Middle frontal gyrus (tissue), 1 donor: Measurements from ENCODE around the gene JAZF1.

ENCODE experiments used
- DNase-seq: peaks from one replicate; pipeline ENCODE4 v3.0.0-alpha.2; 2015; ENCODE audit warnings: low spot score; ENCODE audit errors: extremely low spot score

The JAZF1 gene

DNA sequence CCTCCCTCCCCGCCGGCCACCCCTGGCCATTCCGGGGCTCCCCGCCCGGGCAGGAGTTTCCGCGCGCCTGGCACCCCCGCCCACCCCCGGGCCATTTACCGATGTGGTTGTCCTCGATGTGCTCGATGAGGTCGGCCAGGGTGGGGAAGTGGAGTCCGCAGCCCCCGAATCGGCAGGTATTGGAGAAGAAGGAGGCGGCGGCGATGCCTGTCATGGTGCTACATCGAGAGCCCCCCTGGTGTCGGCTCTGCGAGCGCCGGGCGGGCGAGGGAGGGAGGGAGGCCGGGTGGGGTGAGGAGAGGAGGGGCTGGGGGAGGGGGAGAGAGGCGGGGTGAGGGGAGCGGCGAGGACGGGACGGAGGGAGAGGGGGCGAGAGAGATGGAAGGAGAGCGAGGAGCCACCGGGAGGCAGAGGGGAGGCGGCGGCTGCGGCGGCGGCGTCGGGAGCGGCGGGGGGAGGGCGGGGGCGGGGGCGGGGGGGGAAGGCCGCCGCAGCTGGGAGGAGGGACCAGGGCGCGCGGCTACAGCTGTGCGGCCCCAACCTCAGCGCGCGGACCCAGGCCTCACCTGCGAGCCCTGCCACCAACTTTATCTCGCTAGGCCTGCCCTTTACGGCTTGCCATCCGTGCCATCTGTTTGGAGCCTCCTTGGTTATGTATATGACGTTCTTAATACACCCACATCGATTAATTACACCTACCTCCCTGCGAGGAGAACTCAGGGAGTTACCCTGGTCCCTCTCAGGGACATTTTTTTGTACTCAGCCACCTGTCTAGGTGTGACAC, at the start of gene JAZF1:
Gene JAZF1 (minus strand): TSS at position 432 of the 784 bp plus-strand sequence.
- DNase-seq, result no peak

DNA sequence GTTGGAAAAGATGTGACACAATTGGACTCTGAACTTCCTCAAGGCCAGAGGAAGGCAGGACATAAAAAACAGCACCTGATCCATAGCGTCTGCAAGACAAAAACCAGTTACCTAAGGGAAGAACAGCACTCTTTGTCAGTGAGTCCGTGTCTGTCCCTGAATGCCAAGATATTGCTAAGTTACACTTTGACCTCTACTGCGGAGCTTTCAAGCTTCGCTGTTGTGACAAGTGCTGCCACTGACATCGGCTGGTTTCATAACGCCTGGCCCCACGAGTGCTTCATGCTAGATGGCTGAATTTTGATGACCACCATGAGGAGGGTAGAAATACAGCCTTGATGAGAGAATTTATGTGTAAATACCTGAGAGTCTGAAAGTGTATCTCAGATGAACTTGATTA, 49.7 kb upstream of the JAZF1 start:
- DNase-seq, result no peak

DNA sequence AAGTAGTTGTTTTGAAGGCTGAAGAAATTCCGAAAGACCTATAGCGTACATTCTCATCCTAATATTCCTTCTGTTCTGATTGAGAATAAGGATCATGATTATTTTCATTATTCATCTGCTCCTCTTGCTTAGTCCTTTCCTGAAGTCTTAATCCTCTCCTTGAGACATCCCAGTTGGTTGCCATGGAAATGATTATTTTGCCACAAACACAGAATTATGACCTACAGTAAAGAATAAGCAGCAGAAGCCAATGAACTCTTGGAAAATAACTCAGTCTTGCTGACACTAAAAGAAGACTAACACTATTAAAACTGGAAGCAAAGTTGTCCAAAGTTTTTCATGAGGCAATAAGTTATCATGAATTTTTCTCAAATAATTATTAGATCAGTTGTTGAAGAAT, 47.8 kb upstream of the JAZF1 start:
- DNase-seq, result no peak

DNA sequence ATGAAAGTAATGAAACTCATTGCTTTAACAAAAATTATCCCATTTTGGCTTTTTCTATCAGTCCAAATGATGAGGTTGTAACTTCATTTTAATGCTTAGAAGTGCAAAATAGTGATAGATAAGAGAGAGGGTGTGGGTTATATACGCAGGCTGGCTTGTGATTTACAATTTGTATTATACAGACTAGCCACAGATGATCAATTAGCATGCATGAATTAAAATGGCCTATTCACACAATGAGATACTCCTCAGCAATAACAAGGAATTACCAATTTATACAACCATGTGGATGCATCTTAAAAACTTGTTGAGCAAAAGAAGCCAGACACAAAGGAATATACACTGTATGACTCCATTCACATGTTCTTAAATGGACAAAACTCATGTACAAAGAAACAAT, 45.4 kb upstream of the JAZF1 start:
- DNase-seq, result no peak

DNA sequence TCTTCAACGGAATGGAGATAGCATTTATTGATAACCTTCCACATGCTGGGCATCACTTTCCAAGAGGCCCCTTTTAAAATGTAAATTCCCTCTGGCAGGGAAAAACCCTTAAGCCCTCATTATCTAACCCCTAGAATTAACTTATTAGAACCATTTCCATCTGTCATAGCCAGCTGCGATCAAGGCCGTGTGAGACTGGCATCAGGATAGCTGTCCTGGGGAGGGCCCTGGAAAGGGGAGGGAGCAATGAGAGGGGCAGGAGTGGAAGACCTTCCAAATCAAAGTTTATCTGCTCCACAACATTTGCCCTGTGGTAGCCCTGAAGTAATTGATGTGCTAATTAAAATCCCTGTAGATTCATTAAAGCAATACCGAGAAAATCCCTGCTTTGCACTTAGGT, 45.0 kb upstream of the JAZF1 start:
- no peak for DNase-seq

DNA sequence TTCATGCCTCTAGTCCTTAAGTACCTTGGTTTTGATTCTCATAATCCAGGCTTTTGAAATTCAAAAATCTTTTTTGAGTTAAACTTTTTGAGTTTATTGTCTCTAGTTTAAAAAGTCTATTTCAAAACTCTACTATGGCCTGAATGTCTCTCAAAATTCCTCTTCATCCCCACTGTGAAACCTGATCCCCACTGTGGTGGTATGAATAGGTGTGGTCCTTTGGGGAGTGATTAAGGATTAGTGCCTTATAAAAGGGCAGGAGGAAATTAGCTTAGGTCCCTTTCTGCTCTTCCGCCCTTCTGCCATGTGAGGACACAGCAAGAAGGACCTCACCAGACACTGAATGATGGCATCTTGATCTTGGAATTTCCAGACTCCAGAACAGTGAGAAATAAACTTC, 44.1 kb upstream of the JAZF1 start:
- DNase-seq, result no peak

DNA sequence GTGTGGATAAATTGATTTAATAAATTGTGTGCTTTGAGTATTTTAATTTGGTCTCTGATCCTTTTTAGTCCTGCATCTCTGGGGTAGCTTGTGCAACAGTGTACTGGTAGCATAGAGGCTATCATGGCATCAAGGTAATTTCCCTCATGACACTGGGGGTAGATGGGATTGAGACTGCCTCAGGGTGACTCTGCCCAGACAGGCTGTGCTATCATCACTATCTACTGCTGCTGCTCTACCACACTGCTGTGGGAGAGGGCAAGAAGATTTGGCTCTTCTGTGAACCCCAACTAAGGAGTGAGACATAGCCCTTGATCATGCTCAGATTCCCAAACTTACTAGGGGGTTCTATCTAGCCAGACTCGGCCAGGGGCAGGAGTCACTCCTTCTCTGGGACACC, 43.6 kb upstream of the JAZF1 start:
- no peak for DNase-seq

DNA sequence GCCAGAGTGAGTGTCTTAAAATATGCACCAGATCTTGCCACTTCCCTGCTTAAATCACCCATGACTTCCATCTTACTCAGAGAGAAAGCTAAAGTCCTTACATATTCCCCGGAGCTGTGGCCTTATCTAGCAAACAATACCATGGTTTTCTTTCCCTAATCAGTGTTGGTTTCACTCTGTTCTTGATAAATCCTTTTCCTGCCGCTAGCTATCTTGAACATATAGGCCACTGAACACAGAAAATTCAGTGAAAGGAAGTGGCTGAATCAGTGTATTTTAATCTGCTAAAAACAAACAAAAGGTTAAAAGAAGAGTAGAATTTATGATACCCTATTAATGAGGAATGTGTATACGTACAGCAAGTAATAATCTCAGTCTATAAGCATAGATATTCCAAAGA, 42.0 kb upstream of the JAZF1 start:
- no peak for DNase-seq

DNA sequence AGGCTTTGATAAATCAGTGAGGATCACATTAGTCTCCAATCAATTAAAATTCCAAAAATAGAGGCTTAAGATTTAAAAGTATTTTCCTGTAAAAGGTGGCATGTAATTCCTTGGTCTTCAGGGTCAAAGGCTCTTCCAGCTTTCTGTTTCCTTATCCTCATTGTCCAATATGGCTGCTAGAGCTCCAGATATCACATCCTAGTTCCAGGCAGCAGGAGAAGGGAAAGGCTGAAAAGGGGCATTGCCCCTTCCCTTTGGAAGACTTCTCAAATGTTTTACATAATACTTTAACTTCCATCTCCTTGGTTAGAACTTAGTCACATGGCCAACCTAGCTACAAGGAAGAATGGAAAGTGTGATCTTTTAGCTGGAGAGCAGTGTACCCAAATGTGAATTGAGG, 39.2 kb upstream of the JAZF1 start:
- no peak for DNase-seq

DNA sequence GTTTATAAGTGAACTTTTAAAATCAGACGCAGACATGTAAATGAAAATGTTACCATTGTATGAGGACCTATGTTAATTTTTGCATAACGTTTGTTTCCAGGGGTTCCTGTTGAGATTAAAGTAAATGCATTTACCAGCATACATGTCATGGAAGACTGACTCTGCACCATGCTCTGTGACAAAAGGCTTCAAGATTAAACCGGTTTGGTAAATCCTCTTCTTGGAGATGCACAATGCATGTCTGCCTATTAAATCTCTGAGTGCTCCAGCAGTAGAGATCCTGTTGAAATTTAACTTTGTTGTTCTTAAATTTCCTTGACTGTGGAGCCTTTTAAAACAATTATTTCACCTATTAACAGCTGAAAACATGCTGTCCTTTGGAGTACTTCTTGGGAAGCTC, 36.5 kb upstream of the JAZF1 start:
- no peak for DNase-seq

DNA sequence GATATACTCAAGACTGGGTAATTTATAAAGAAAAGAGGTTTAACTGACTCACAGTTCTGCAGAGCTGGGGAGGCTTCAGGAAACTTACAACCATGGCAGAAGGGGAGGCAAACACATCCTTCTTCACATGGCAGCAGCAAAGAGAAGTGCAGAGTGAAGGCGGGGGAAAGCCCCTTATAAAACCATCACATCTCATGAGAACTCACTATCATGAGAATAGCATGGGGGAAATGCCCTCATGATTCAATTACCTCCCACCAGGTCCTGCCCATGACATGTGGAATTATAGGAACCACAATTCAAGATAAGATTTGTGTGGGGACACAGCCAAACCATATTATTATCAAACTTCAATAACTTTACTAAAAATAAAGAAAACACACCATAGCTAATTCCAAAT, 30.4 kb upstream of the JAZF1 start:
- no peak for DNase-seq

DNA sequence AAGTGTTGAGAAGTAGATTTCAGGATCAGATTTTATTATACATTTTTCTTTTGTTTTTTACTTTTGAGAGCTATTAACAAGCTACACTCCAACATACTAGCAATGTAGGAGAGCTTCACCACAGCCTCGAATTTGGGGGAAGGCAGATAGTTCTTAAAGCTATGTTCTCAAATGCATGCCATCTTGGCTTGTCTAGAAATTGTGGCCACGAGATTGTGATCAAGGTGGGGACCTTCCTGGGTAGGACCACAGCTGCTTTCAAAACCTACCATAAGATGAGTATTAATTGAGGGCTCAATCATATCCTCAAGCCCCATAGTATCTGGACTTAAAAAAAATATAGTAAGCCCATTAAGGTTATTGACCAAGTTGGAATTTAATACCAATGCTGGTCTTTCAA, 27.9 kb upstream of the JAZF1 start:
- DNase-seq, result no peak

DNA sequence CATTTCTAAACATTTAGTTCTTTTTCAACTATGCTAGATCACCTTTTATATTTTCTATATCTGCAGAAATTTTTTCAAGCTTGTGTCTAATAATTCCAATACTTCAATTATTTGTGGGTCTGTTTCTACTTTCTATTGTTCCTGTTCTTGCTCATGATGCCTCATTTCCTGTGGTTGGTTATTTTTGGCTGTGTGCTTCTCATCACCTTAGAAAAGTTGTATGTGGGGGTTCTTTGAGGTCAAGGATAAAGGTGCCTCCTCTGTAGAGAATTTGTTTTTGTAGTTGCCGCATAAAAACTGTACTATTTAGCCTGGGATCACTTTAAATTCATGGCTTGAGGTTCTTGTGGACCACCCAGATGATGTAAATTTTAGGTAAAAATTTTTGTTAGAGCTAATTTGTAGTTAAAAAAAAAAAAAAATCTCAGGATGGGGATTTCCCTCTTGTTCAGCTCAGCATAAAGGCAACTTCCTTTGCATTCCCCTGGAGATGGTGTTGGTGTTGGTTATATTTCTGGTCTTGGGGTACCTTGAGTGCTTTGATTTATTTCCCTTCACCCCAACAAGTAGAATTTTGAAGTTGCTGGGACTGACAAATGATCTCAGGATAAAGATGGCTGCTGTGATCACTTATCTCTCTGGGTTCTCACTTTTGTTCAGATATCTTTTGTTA, 27.0 kb upstream of the JAZF1 start:
- no peak for DNase-seq

DNA sequence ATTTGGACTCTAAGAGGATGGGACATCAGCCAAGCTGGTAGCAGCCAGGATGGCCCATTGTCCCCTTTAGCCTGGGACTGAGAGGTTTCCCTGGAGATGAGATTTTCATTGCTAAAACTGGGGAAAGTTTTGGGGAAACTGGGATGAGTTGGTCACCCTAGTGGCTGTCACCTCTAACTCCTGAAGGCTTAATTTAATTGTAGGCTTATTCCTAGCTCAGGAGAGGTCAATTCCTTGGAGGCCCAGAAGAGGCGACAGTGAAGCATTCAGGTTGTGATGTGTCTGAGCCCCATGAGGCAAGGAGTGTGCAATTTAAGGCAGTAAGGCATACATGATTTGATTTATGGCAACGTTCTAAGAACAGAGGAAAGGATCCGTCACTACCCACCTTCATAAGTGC, 24.9 kb upstream of the JAZF1 start:
- DNase-seq, result no peak

DNA sequence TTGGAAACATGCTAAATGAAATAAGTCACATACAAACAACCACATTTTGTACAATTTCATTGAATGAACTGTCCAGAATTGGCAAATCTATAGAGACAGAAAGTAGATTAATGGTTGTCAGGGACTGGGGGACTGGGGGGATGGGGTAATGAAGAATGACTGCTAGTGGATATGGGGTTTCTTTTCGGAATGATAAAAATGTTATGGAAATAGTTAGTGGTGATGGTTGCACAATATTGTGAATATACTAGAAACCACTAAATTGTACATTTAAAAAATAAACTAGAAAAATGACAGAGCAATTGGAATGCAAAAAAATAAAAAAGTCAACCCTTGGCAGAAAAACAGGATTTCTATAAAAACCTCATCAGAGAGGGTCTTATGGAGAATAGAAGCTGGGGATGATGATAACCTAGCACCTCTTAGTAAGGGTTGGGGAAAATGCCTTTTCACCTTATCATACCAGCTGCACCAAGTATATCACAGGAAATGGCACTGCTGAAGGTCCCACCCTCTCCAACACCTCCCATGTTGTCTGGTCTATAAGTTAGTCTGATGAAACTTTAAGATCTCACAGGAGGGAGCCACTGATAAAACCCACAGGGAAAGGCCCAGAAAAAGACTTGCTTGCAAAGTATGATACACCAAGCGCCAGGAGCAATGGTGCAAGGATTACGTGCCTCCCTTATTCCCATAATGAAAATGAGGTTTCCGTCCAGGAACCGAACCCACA, 23.1 kb upstream of the JAZF1 start:
- no peak for DNase-seq

DNA sequence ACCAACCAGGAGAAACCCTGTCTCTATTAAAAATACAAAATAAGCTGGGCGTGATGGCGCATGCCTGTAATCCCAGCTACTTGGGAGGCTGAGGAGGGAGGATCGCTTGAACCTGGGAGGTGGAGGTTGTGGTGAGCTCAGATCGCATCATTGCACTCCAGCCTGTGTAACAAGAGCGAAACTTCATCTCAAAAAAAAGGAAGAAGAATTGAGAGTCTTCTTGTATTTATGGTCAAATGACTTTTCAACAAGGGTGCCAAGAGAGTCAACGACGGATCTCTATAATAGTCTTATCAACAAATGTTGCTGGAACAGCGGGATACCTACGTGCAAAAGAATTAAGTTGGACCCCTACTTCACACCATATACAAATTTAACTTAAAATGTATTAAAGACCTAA, 21.6 kb upstream of the JAZF1 start:
- DNase-seq, result no peak

DNA sequence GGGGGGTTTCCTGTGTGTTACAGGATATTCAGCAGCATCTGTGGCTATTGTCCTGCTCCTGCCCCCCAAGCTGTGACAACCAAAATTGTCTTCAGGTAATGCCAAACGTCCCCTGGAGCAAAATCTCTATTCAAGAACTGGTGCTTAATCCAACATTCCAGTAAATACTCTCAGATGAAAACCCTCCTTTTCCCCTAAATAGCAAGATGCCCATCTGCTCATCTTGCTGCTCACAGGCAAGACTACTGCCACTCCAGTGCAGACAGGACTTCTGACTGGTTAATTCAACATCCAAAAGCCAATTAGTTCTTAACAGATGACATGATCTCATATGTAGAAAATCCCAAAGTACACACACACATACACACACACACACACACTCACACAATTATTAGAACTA, 20.5 kb upstream of the JAZF1 start:
- no peak for DNase-seq

DNA sequence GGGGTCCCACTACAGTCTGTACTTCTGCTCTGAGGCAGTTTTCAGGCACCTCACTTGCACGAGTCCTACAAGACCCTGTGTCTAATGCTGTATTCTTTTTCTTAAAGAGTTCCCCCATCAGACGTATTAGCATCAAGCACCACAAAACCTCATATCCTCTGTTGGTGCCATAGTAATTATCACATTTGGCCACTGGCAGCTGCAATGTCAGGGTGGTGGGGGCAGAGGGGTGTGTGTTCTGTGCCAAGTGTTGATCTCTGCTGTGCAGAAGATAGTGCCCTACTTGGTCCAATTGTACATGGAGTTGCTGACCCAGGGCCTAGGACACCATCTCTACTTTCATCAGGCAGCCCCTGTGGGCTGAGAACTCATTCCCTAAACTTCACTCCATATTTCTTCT, 20.0 kb upstream of the JAZF1 start:
- DNase-seq, result no peak

DNA sequence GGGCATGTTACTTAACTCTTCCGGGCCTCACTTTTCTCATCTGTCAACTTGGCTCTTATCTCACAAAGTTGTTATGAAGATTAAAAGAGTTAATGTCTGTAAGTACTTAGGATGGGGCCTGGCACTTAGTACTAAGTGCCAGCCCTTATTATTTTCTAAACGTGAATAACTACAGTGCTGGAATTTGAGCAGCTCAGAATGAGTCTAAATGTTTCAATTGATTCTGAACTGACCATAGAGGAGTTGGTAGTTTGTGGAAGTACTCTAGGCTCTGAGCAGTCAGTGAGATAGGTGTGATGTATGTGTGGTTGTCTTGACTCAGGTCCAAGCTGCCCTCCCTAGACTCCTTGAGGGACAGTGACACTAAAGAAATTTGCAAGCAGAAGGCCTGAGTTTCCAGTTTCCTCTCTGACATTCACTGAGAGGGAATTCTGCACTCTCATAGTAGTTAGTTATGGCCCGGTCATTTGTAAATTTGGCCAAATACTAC, 18.5 kb upstream of the JAZF1 start:
- no peak for DNase-seq

DNA sequence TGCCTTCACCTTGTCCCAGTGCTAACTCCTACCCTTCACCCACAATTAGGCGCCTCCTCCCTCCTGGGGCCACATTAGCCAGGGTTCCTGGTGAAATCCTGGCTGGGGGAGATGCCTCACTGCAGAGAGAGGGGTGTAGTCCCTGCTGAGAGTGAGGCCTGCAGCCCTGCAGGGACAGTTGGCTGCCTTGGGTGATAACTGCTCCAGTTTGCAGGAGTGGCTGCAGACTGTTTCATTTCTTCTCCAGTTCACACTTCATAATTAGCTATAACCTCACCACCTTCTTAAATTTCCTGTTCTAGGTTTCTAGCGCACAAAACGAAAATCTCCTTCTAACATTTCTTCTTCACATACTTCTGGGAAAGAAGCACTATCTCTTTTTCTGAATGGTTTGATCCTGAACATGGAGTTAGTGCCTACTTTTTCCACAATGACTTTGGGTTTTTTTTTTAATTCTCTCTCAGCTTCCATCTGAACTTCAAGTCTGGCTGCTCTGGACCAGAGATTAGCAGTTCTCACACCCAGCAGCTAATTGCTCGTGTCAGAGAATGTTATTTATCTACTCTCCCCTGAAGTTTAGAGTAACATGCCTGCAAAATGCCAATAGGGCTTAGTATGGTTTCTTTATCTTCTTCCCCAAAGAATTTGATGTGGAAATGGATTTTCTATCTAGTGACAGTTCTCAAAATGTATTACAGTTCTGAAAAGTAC, 15.5 kb upstream of the JAZF1 start:
- no peak for DNase-seq

DNA sequence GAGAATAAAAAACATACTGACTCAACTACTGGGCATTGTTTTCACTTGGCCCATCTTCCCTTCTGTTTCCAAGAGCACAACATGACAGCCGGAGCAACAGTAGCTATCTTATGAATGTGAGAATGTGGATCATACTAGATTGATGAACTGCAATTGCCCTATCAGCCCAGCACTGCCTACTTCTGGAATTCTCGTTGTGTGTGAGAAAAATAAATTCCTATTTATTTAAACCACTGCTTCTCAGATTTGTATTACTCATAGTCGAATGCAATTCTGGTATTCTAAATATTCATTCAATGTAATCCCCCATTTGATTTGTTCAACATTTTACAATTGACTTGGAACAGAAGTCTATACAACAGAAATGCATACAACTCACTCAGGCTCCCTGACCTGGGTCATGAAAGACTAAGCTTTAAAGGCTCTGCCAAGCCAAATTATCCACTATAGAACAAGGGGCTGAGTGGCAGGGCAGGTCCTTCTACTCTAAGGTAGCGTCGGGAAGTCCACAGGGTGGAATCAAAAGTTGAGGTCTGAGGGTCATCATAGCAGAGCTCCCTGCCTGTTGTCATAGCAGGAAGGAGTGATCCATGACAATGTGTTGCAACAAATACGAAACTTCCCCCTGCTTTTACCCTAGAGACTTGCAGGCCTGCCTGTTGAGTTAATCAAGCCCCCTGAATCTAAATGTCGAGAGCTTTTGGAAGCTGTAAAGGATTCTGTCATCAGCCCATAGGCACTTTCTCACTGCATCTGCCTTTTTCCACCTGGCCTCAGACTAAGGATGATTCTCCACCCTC, 12.4 kb upstream of the JAZF1 start:
- no peak for DNase-seq
